Neuronal stem cell (in vitro differentiated cells): ENCODE measurements around the gene FBXL12.
"Not testable (repeated sequence)": the region's sequence is repeated elsewhere in the genome, so short reads cannot be mapped to it uniquely, and the experiment has no call there.

Experiments used
- DNase-seq: peaks from one replicate; pipeline ENCODE4 v3.0.0-alpha.2; 2013; ENCODE audit warnings: low spot score
- H2AFZ ChIP-seq: one replicate; pipeline ENCODE4 v1.6.1; 2013; ENCODE audit warnings: mild to moderate bottlenecking, low read length, inconsistent platforms
- H2AK5ac ChIP-seq: 2 replicates; pipeline ENCODE4 v1.6.1; 2013; ENCODE audit warnings: low read depth, mild to moderate bottlenecking, inconsistent platforms, low read length, moderate library complexity, mixed read lengths
- H2BK120ac ChIP-seq: 2 replicates; pipeline ENCODE4 v1.6.1; 2013; ENCODE audit warnings: low read depth, mild to moderate bottlenecking, inconsistent platforms, low read length, moderate library complexity, mixed read lengths
- H2BK12ac ChIP-seq: one replicate; pipeline ENCODE4 v1.6.1; 2013; ENCODE audit warnings: low read length, inconsistent platforms
- H2BK15ac ChIP-seq: 2 replicates; pipeline ENCODE4 v1.6.1; 2013; ENCODE audit warnings: mild to moderate bottlenecking, low read length, inconsistent platforms, mixed read lengths
- H2BK5ac ChIP-seq: one replicate; pipeline ENCODE4 v1.6.1; 2013; ENCODE audit warnings: inconsistent platforms, mild to moderate bottlenecking, low read length, moderate library complexity
- H3K14ac ChIP-seq: one replicate; pipeline ENCODE4 v1.6.1; 2013; ENCODE audit warnings: low read length, inconsistent platforms
- H3K18ac ChIP-seq: 2 replicates; pipeline ENCODE4 v1.6.1; 2013; ENCODE audit warnings: low read length, inconsistent platforms
- H3K23ac ChIP-seq: 2 replicates; pipeline ENCODE4 v1.6.1; 2013; ENCODE audit warnings: low read depth, mild to moderate bottlenecking, mixed read lengths, low read length, inconsistent platforms; ENCODE audit not compliant: poor library complexity
- H3K27ac ChIP-seq: replicated peaks from 3 replicates; pipeline ENCODE4 v1.5.1; 2013; ENCODE audit warnings: low read length, inconsistent platforms
- H3K27me3 ChIP-seq, 3 experiments: 2 replicates each; pipeline ENCODE4 v1.6.1; 2013; ENCODE audit warnings: low read length in 3 of 3, mild to moderate bottlenecking in 2 of 3, inconsistent platforms in 1 of 3, low read depth in 1 of 3, mixed read lengths in 1 of 3, moderate library complexity in 1 of 3; ENCODE audit not compliant: control insufficient read depth in 3 of 3, insufficient read depth in 3 of 3
- H3K36me3 ChIP-seq, 2 donors: replicated peaks in 1 of 2; 2 replicates each; pipeline ENCODE4 v1.6.1; 2013; ENCODE audit warnings: low read length in 2 of 2; ENCODE audit not compliant: control insufficient read depth in 2 of 2, insufficient read depth in 2 of 2
- H3K4ac ChIP-seq: 2 replicates; pipeline ENCODE4 v1.6.1; 2013; ENCODE audit warnings: inconsistent platforms, mild to moderate bottlenecking, low read length, moderate library complexity
- H3K4me1 ChIP-seq, 2 donors: 1 replicate in 1 of 2; 2 replicates in 1 of 2; pipeline ENCODE4 v1.6.1; 2013; ENCODE audit warnings: low read length in 2 of 2, low read depth in 1 of 2; ENCODE audit not compliant: control insufficient read depth in 2 of 2, insufficient read depth in 1 of 2
- H3K4me2 ChIP-seq: one replicate; pipeline ENCODE4 v1.6.1; 2013; ENCODE audit warnings: mild to moderate bottlenecking, low read length, inconsistent platforms; ENCODE audit not compliant: insufficient read depth, poor library complexity, severe bottlenecking
- H3K4me3 ChIP-seq, 2 donors: 2 replicates each; pipeline ENCODE4 v1.5.1; 2013; ENCODE audit warnings: low read length in 2 of 2, mild to moderate bottlenecking in 2 of 2, inconsistent platforms in 1 of 2, moderate library complexity in 1 of 2
- H3K79me1 ChIP-seq: one replicate; pipeline ENCODE4 v1.6.1; 2013; ENCODE audit warnings: low read depth, mild to moderate bottlenecking, inconsistent platforms, low read length, moderate library complexity
- H3K9ac ChIP-seq: one replicate; pipeline ENCODE4 v1.6.1; 2013; ENCODE audit warnings: mild to moderate bottlenecking, low read depth, low read length, inconsistent platforms; ENCODE audit not compliant: poor library complexity
- H3K9me3 ChIP-seq, 2 donors: replicated peaks in 1 of 2; 2 replicates each; pipeline versions ENCODE3 to v1.6.1; 2013; ENCODE audit warnings: low read length in 2 of 2, mild to moderate bottlenecking in 2 of 2, inconsistent platforms in 1 of 2, low read depth in 1 of 2, mixed read lengths in 1 of 2, moderate library complexity in 1 of 2; ENCODE audit not compliant: control insufficient read depth in 2 of 2, insufficient read depth in 1 of 2
- H4K8ac ChIP-seq: one replicate; pipeline ENCODE4 v1.6.1; 2013; ENCODE audit warnings: low read depth, mild to moderate bottlenecking, inconsistent platforms, low read length, moderate library complexity
- H4K91ac ChIP-seq: one replicate; pipeline ENCODE4 v1.6.1; 2013; ENCODE audit warnings: low read length, low read depth, mild to moderate bottlenecking, inconsistent platforms; ENCODE audit not compliant: poor library complexity
- WGBS, 2 donors: extraction: QIAGEN DNeasy Blood & Tissue Kit; methylation state at CpG; one replicate each; pipeline ENCODE4 v1.1.7; 2013; ENCODE audit warnings: missing lambda C conversion rate in 2 of 2, mixed read lengths in 1 of 2; ENCODE audit not compliant: insufficient read length in 2 of 2, insufficient replicate concordance in 1 of 2; ENCODE audit errors: extremely low coverage in 2 of 2; 5-methylcytosine and 5-hydroxymethylcytosine counted together

Gene FBXL12

GRCh38 chr19:9791552-9792205 is 27.2 kb downstream of the FBXL12 start:
- no peak overlapping the region for H3K23ac ChIP-seq
- WGBS, 2 donors = no CpG with 5 or more reads among the region's 50 CpGs
- H3K79me1 ChIP-seq = no peaks in the 10 kb centered on the region

GRCh38 chr19:9791073-9791367 is 27.9 kb downstream of the FBXL12 start:
- H3K14ac ChIP-seq, H3K23ac ChIP-seq, H3K27me3 ChIP-seq, H3K36me3 ChIP-seq, H3K79me1 ChIP-seq, H2AFZ ChIP-seq, H3K9me3 ChIP-seq, H3K9ac ChIP-seq, H2BK15ac ChIP-seq, H2AK5ac ChIP-seq, H2BK120ac ChIP-seq, H3K27ac ChIP-seq, H4K8ac ChIP-seq, H3K4me1 ChIP-seq, H3K4ac ChIP-seq, DNase-seq, H3K18ac ChIP-seq, H2BK12ac ChIP-seq, H2BK5ac ChIP-seq, H4K91ac ChIP-seq: not testable (repeated sequence)
- peak overlapping the region; percentile 18 for H3K4me2 ChIP-seq
- peak overlapping the region in 1 of 2 donors; percentile 55 for H3K4me3 ChIP-seq
- WGBS, 2 donors = no CpG with 5 or more reads among the region's 6 CpGs

More at GRCh38 chr19:9791552-9792205, 27.2 kb downstream of the FBXL12 start:
- Histone ChIP-seq H3K4me2 (peak overlapping the region; percentile 66), H3K4ac (no peak overlapping the region), H2AFZ (peak overlapping the region; percentile 99), H2AK5ac (no peak overlapping the region), H3K14ac (no peak overlapping the region), H3K27me3 (no peaks in the 10 kb centered on the region), H2BK15ac (no peak overlapping the region), H3K27ac (peak overlapping the region; percentile 70), H3K4me1 (peaks cover 0 to 5% of the 10 kb centered on the region in 2 donors), H2BK5ac (no peak overlapping the region), H4K8ac (no peak overlapping the region), H4K91ac (no peak overlapping the region), H2BK120ac (no peak overlapping the region), H3K9ac (no peak overlapping the region), H3K18ac (no peak overlapping the region), H3K4me3 (peak overlapping the region; percentile 73 to 87), H3K9me3 (no peaks in the 10 kb centered on the region), H2BK12ac (no peak overlapping the region), H3K36me3 (no peaks in the 10 kb centered on the region)
- peak; percentile 95 for DNase-seq

DNA sequence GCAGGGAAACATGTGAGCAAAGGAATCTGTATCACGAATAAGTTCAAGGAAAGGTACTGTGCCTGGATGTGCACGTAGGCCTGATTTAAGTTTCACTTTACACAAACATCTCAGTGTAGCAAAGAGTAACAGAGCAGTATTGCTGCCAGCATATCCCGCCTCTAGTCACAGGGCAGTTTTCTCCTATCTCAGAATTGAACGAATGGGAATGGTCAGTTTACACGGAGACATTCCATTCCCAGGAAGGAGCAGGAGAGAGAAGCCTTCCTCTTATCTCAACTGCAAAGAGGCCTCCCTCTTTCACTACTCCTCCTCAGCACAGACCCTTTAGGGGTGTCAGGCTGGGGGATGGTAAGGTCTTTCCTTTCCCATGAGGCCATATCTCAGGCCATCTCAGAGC is 29.3 kb downstream of the FBXL12 start:
- not testable (repeated sequence) for H3K9ac ChIP-seq, H3K36me3 ChIP-seq, H3K23ac ChIP-seq, H3K4ac ChIP-seq, H3K27ac ChIP-seq, H3K9me3 ChIP-seq, DNase-seq, H3K27me3 ChIP-seq, H3K4me3 ChIP-seq, H2BK120ac ChIP-seq, H3K14ac ChIP-seq, H2AK5ac ChIP-seq, H4K91ac ChIP-seq, H3K79me1 ChIP-seq, H3K18ac ChIP-seq, H2BK15ac ChIP-seq, H2BK12ac ChIP-seq, H4K8ac ChIP-seq, H3K4me2 ChIP-seq, H3K4me1 ChIP-seq, H2BK5ac ChIP-seq
- peak overlapping the region; percentile 71 for H2AFZ ChIP-seq
- WGBS, 2 donors = no CpG with 5 or more reads among the region's 5 CpGs

- Histone ChIP-seq H2BK15ac (no peak overlapping the region), H2BK120ac (no peak overlapping the region), H3K9ac (no peak overlapping the region), H4K91ac (no peak overlapping the region), H3K4ac (no peak overlapping the region), H3K79me1 (no peaks in the 10 kb centered on the region), H2AK5ac (no peak overlapping the region), H3K36me3 (no peaks in the 10 kb centered on the region), H2BK5ac (no peak overlapping the region), H3K14ac (no peak overlapping the region), H3K9me3 (no peaks in the 10 kb centered on the region), H3K27ac (no peak overlapping the region), H4K8ac (no peak overlapping the region), H3K27me3 (no peaks in the 10 kb centered on the region), H3K4me3 (no peak overlapping the region), H3K4me2 (no peak overlapping the region), H2BK12ac (no peak overlapping the region), H3K18ac (no peak overlapping the region), H2AFZ (peak overlapping the region; percentile 71), H3K4me1 (peaks cover 6 to 7% of the 10 kb centered on the region in 2 donors), H3K23ac (no peak overlapping the region)
- no peak for DNase-seq
- no CpG with 5 or more reads among the region's 11 CpGs for WGBS, 2 donors
Observed at GRCh38 chr19:9789066-9789465, 29.8 kb downstream of the FBXL12 start.
